ENCODE data around the gene FAM110C. TPM values are rescaled to one million over a fixed set of nuclear protein-coding genes. Genes with fewer than 3 reads are reported as not detected.

FAM110C gene, protein sequence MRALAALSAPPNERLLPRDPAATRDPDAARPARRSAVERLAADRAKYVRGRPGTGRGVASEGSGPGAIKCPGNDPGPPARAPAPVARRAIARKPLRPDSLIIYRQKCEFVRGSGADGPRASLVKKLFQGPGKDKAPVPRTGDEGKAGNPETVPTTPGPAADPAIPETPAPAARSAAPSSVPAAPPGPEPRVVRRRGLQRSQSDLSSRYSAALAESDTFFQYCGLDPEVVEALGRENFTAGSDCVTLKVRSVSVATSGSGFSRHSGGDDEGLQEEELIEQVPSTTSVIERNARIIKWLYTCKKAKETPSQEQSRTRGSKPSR
- total RNA-seq = 1 to 10 TPM; 1.7 to 5.2 (median 3.0) TPM
- polyA plus RNA-seq = under 1 TPM; 0.66 to 0.68 TPM
- long read RNA-seq, donor 1, partial matches to known transcripts = 0 of 3 reads
- long read RNA-seq, donor 1, other reads (novel, unspliced or antisense) = 1 of 3 reads
- long read RNA-seq, donor 2, partial matches to known transcripts = 0 of 3 reads
- long read RNA-seq, donor 2, other reads (novel, unspliced or antisense) = 2 of 3 reads
- long read RNA-seq, donor 3, partial matches to known transcripts = 0 of 3 reads
- long read RNA-seq, donor 3, other reads (novel, unspliced or antisense) = 1 of 3 reads

GRCh38 chr2:46471-47345 lies at the start of gene FAM110C:
FAM110C (minus strand) TSS chr2:46505; CDS start chr2:46385, 120 bp downstream.
- WGBS, 2 donors = 1 to 2% methylated on average over 50 to 75 of the region's 75 CpGs
- peaks cover 0 to 68% (median 56%) of the 10 kb centered on the region in 7 donors for H3K27me3 ChIP-seq

GRCh38 chr2:92326-92725 lies 46.0 kb upstream of the FAM110C start:
- Histone ChIP-seq H3K36me3 (no peaks in the 10 kb centered on the region), H3K27ac (no peak overlapping the region), H3K4me3 (no peak overlapping the region), H3K4me1 (no peaks in the 10 kb centered on the region), H3K27me3 (peaks cover 0 to 14% (median 6%) of the 10 kb centered on the region in 7 donors), H3K9me3 (peaks cover 0 to 11% (median 0%) of the 10 kb centered on the region in 11 donors)
- intact Hi-C loops (cut with DNase I) = no loop called here
- DNase-seq (no peak), ATAC-seq (no peak)
- TF ChIP-seq CTCF (IDR thresholded peaks at IDR 0.05) = no peak
- WGBS, 2 donors = 88 to 90% methylated on average over 3 of the region's 3 CpGs

More at GRCh38 chr2:46471-47345, at the start of gene FAM110C:
- Histone ChIP-seq H3K36me3 (no peaks in the 10 kb centered on the region), H3K4me3 (peak within 1 kb of the TSS; percentile 29 to 60 (median 55)), H3K27ac (peak within 1 kb of the TSS; percentile 47 to 88 (median 74)), H3K9me3 (no peaks in the 10 kb centered on the region), H3K4me1 (peaks cover 0 to 28% (median 14%) of the 10 kb centered on the region in 9 donors)
- peak; percentile 78 to 91 (median 86) for ATAC-seq
- intact Hi-C loops (cut with DNase I) = no loop called here
- DNase-seq = peak; percentile 26 to 65
- no peak for TF ChIP-seq CTCF (IDR thresholded peaks at IDR 0.05)

GRCh38 chr2:90645-91312 lies 44.5 kb upstream of the FAM110C start:
- DNase-seq (no peak), ATAC-seq (no peak)
- 93 to 94% methylated on average over 24 to 25 of the region's 25 CpGs for WGBS, 2 donors
- intact Hi-C loops (cut with DNase I) = no loop called here
- H3K27ac ChIP-seq = no peak overlapping the region
- no peaks in the 10 kb centered on the region for H3K4me1 ChIP-seq
- no peak overlapping the region for H3K4me3 ChIP-seq
- peaks cover 0 to 6% (median 0%) of the 10 kb centered on the region in 11 donors for H3K9me3 ChIP-seq
- no peaks in the 10 kb centered on the region for H3K36me3 ChIP-seq
- TF ChIP-seq CTCF (IDR thresholded peaks at IDR 0.05) = no peak
- H3K27me3 ChIP-seq = peaks cover 0 to 14% (median 6%) of the 10 kb centered on the region in 7 donors

All from heart right ventricle (tissue), 16 donors.